ENCODE data around the gene FRAT2. TPM values are rescaled to one million over a fixed set of nuclear protein-coding genes. Genes with fewer than 3 reads are reported as not detected.

The FRAT2 gene
- total RNA-seq, 3 donors from 2014 or later: 12.2 to 24.1 (median 15.4) TPM

GRCh38 chr10:97319671-97320479 is 14.7 kb downstream of the FRAT2 start:
- no peak for DNase-seq (ENCODE audit: low spot score in 2 of 2)
- peak overlapping the region; percentile 74 to 95 (median 88) for H3K4me3 ChIP-seq
- peak overlapping the region; percentile 98 to 99 for H3K27ac ChIP-seq
- TF ChIP-seq POLR2A (IDR thresholded peaks at IDR 0.05): no peak
- TF ChIP-seq CTCF (IDR thresholded peaks at IDR 0.05): no peak
- no peak for TF ChIP-seq POLR2AphosphoS5 (IDR thresholded peaks at IDR 0.05)
- no peaks in the 10 kb centered on the region for H3K36me3 ChIP-seq
- H3K27me3 ChIP-seq: no peaks in the 10 kb centered on the region
- H3K9me3 ChIP-seq: no peaks in the 10 kb centered on the region
- H3K4me1 ChIP-seq: peaks cover 0 to 4% of the 10 kb centered on the region in 2 donors
- intact Hi-C loops (cut with DNase I; ENCODE audit: low total_unique reads): loop anchor here (5.0 kb wide), 1 partner anchor 702 kb away; no protein-coding TSS in a partner anchor

GRCh38 chr10:97318772-97319651 is 15.5 kb downstream of the FRAT2 start, which contains the start of gene FRAT1:
Gene FRAT1 (plus strand): TSS chr10:97319271. CDS start chr10:97319454, 183 bp downstream.
- Histone ChIP-seq H3K4me3 (peak within 1 kb of the TSS; percentile 74 to 95 (median 88)), H3K27me3 (no peaks in the 10 kb centered on the region), H3K9me3 (no peaks in the 10 kb centered on the region), H3K36me3 (no peaks in the 10 kb centered on the region), H3K27ac (peak within 1 kb of the TSS; percentile 98 to 99), H3K4me1 (peaks cover 0 to 4% of the 10 kb centered on the region in 2 donors)
- intact Hi-C loops (cut with DNase I; ENCODE audit: low total_unique reads): loop anchor here (5.0 kb wide), 1 partner anchor 703 kb away; no protein-coding TSS in a partner anchor
- peak in 1 of 3 donors; percentile 23 for TF ChIP-seq CTCF (IDR thresholded peaks at IDR 0.05)
- TF ChIP-seq POLR2A (IDR thresholded peaks at IDR 0.05): peak; percentile 32
- TF ChIP-seq POLR2AphosphoS5 (IDR thresholded peaks at IDR 0.05): peak; percentile 60 to 74 (median 60)
- peak; percentile 81 to 90 for DNase-seq (ENCODE audit: low spot score in 2 of 2)

GRCh38 chr10:97314671-97315070 is 19.9 kb downstream of the FRAT2 start:
- H3K36me3 ChIP-seq: no peaks in the 10 kb centered on the region
- intact Hi-C loops (cut with DNase I; ENCODE audit: low total_unique reads): loop anchor here (5.0 kb wide), 1 partner anchor 708 kb away; no protein-coding TSS in a partner anchor
- H3K9me3 ChIP-seq: no peaks in the 10 kb centered on the region
- no peak for DNase-seq (ENCODE audit: low spot score in 2 of 2)
- no peaks in the 10 kb centered on the region for H3K27me3 ChIP-seq
- H3K27ac ChIP-seq: no peak overlapping the region
- no peaks in the 10 kb centered on the region for H3K4me1 ChIP-seq
- no peak overlapping the region for H3K4me3 ChIP-seq
- no peak for TF ChIP-seq POLR2A (IDR thresholded peaks at IDR 0.05)
- no peak for TF ChIP-seq CTCF (IDR thresholded peaks at IDR 0.05)
- no peak for TF ChIP-seq POLR2AphosphoS5 (IDR thresholded peaks at IDR 0.05)

GRCh38 chr10:97312897-97313296 is 21.6 kb downstream of the FRAT2 start:
- Histone ChIP-seq H3K27ac (no peak overlapping the region), H3K36me3 (no peaks in the 10 kb centered on the region), H3K9me3 (no peaks in the 10 kb centered on the region), H3K27me3 (no peaks in the 10 kb centered on the region), H3K4me3 (no peak overlapping the region), H3K4me1 (no peaks in the 10 kb centered on the region)
- TF ChIP-seq POLR2AphosphoS5 (IDR thresholded peaks at IDR 0.05): no peak
- no peak for TF ChIP-seq POLR2A (IDR thresholded peaks at IDR 0.05)
- no peak for TF ChIP-seq CTCF (IDR thresholded peaks at IDR 0.05)
- no peak for DNase-seq (ENCODE audit: low spot score in 2 of 2)
- intact Hi-C loops (cut with DNase I; ENCODE audit: low total_unique reads): no loop called here

Data from breast epithelium (tissue), 4 donors.